ENCODE results near the gene PLK5. TPM values are rescaled to one million over a fixed set of nuclear protein-coding genes. Genes with fewer than 3 reads are reported as not detected.

The PLK5 gene
- total and polyA plus RNA-seq, 2 donors (not counting 1 experiment from before 2014, with no cell fraction given): not detected

GRCh38 chr19:1508507-1508856, 15.4 kb upstream of the PLK5 start:
- no peak overlapping the region for H3K9ac ChIP-seq (ENCODE audit: low read length)
- H4K20me1 ChIP-seq (ENCODE audit: control insufficient read depth, insufficient read depth, low read length, poor library complexity, severe bottlenecking): no peaks in the 10 kb centered on the region
- H3K4me1 Mint-ChIP-seq: peaks cover 12% of the 10 kb centered on the region
- H3K4me1 ChIP-seq (ENCODE audit: control insufficient read depth in 2 of 2, insufficient read depth in 2 of 2, low read length in 2 of 2): peaks cover 16 to 22% of the 10 kb centered on the region in 2 donors
- peaks cover 0 to 76% (median 18%) of the 10 kb centered on the region in 4 experiments for H3K27me3 ChIP-seq (replicated peaks in 1 of 4; ENCODE audit: control extremely low read depth in 1 of 4, control insufficient read depth in 3 of 4, insufficient read depth in 4 of 4, low read length in 3 of 4)
- ATAC-seq (ENCODE audit: low read depth) (no peak), DNase-seq (no peak)
- H3K9me3 ChIP-seq (ENCODE audit: control extremely low read depth in 1 of 3, control insufficient read depth in 2 of 3, insufficient read depth in 1 of 3, low read length in 2 of 3): peaks cover 0 to 58% (median 7%) of the 10 kb centered on the region in 3 donors
- ChIA-PET CTCF (no interaction called here), POLR2A (no interaction called here)
- intact Hi-C loops (cut with micrococcal nuclease): loop anchor here (1.0 kb wide), 1 partner anchor 18 kb away; the partner anchor contains the start of gene PCSK4
- H3K27ac ChIP-seq (ENCODE audit: low read length in 2 of 2): no peak overlapping the region
- peaks cover 41% of the 10 kb centered on the region for H3K27me3 Mint-ChIP-seq
- no peaks in the 10 kb centered on the region for H3K79me2 ChIP-seq (ENCODE audit: control insufficient read depth, insufficient read depth, low read length)
- peak overlapping the region; percentile 33 for H3K4me3 Mint-ChIP-seq
- H3K4me3 ChIP-seq (ENCODE audit: control extremely low read depth in 1 of 5, extremely low read depth in 1 of 5, insufficient read depth in 1 of 5, low read depth in 2 of 5, low read length in 4 of 5): no peak overlapping the region
- 29% methylated on average over 10 of the region's 12 CpGs for WGBS (ENCODE audit: insufficient coverage)
- H2AFZ ChIP-seq (ENCODE audit: insufficient read depth, low read depth, low read length, poor library complexity, severe bottlenecking): no peak overlapping the region
- H3K36me3 ChIP-seq (replicated peaks in 1 of 2; ENCODE audit: control extremely low read depth in 1 of 2, control insufficient read depth in 1 of 2, extremely low read depth in 1 of 2, insufficient read depth in 2 of 2, low read length in 1 of 2): no peaks in the 10 kb centered on the region
- TF ChIP-seq CTCF (IDR thresholded peaks at IDR 0.05) (no peak), EZH2 (IDR thresholded peaks at IDR 0.05; ENCODE audit: borderline replicate concordance, insufficient read depth, low read depth, low read length, poor library complexity, severe bottlenecking) (no peak)
- H3K27ac Mint-ChIP-seq: no peak overlapping the region
- H3K9me3 Mint-ChIP-seq (ENCODE audit: insufficient read depth): no peaks in the 10 kb centered on the region
- H3K4me2 ChIP-seq (replicated peaks; ENCODE audit: low read depth, low read length, poor library complexity, severe bottlenecking): peak overlapping the region; percentile 78

DNA sequence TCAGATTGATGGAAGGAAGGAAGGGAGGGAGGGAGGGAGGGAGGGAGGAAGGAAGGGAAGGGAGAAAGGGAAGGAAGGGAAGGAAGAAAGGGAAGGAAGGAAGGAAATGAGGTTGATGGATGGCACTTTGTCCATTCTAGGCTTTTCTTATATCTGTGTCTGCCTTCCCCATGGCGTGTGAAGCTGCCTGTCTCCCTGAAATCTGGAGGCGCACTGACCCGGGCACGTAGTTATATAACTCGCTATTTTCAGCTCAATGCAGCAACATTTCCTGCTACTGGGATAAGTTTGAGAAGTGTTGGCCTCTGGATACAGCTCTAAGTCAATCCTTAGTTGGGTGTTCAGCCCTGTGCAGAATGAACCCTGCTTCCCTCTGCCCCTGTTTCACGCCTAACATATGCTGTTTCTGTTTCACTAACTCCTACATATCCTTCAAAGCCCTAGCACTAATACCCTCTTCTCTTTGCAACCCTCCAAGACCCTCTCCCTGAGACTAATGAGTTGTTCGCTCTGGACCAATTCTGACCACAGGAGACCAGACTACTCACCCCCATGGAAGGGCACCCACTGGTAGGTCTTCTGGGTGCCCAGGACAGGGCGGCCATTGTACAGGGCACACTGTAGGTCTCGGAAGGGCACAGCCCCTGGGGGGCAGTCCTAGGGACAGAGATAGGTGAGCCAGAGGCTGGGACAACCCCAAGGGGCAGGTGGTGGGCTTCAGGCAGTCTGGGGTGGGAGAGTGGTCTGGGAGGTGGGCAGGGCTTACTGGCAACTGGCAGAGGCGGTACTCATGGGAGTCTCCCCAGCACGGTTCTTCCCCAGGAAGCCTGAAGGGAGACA, 14.1 kb upstream of the PLK5 start:
- H3K9me3 ChIP-seq (ENCODE audit: control extremely low read depth in 1 of 3, control insufficient read depth in 2 of 3, insufficient read depth in 1 of 3, low read length in 2 of 3): peaks cover 0 to 56% (median 7%) of the 10 kb centered on the region in 3 donors
- no peaks in the 10 kb centered on the region for H3K79me2 ChIP-seq (ENCODE audit: control insufficient read depth, insufficient read depth, low read length)
- no peak overlapping the region for H3K9ac ChIP-seq (ENCODE audit: low read length)
- Mint-ChIP-seq H3K9me3 (ENCODE audit: insufficient read depth) (no peaks in the 10 kb centered on the region), H3K4me3 (no peak overlapping the region), H3K4me1 (peaks cover 11% of the 10 kb centered on the region), H3K27ac (no peak overlapping the region), H3K27me3 (peaks cover 38% of the 10 kb centered on the region)
- H4K20me1 ChIP-seq (ENCODE audit: control insufficient read depth, insufficient read depth, low read length, poor library complexity, severe bottlenecking): no peaks in the 10 kb centered on the region
- DNase-seq: no peak
- intact Hi-C loops (cut with micrococcal nuclease): no loop called here
- TF ChIP-seq CTCF (IDR thresholded peaks at IDR 0.05): no peak
- TF ChIP-seq EZH2 (IDR thresholded peaks at IDR 0.05; ENCODE audit: borderline replicate concordance, insufficient read depth, low read depth, low read length, poor library complexity, severe bottlenecking): no peak
- CTCF ChIA-PET: no interaction called here
- H2AFZ ChIP-seq (ENCODE audit: insufficient read depth, low read depth, low read length, poor library complexity, severe bottlenecking): no peak overlapping the region
- POLR2A ChIA-PET: interaction anchor here (0.6 kb wide), 1 partner anchor 429 kb away, joined by 5 read pairs; no protein-coding TSS in a partner anchor
- no peak for ATAC-seq (ENCODE audit: low read depth)
- no peak overlapping the region for H3K4me3 ChIP-seq (ENCODE audit: control extremely low read depth in 1 of 5, extremely low read depth in 1 of 5, insufficient read depth in 1 of 5, low read depth in 2 of 5, low read length in 4 of 5)
- H3K4me2 ChIP-seq (replicated peaks; ENCODE audit: low read depth, low read length, poor library complexity, severe bottlenecking): no peak overlapping the region
- WGBS (ENCODE audit: insufficient coverage): 55% methylated on average over 6 of the region's 11 CpGs
- H3K36me3 ChIP-seq (replicated peaks in 1 of 2; ENCODE audit: control extremely low read depth in 1 of 2, control insufficient read depth in 1 of 2, extremely low read depth in 1 of 2, insufficient read depth in 2 of 2, low read length in 1 of 2): no peaks in the 10 kb centered on the region
- peaks cover 21 to 22% of the 10 kb centered on the region in 2 donors for H3K4me1 ChIP-seq (ENCODE audit: control insufficient read depth in 2 of 2, insufficient read depth in 2 of 2, low read length in 2 of 2)
- H3K27me3 ChIP-seq (replicated peaks in 1 of 4; ENCODE audit: control extremely low read depth in 1 of 4, control insufficient read depth in 3 of 4, insufficient read depth in 4 of 4, low read length in 3 of 4): peaks cover 0 to 76% (median 16%) of the 10 kb centered on the region in 4 experiments
- H3K27ac ChIP-seq (ENCODE audit: low read length in 2 of 2): no peak overlapping the region
